GM12874 (cell line): Measurements from ENCODE around the gene UBE3B.

Source experiments
- TF ChIP-seq, protein P1 (sequence below): IDR thresholded peaks from 2 replicates; pipeline ENCODE4 v1.5.1; 2011; ENCODE audit warnings: low read depth, mild to moderate bottlenecking, control low read depth, low read length, moderate library complexity; ENCODE audit not compliant: insufficient read depth

Gene UBE3B

DNA sequence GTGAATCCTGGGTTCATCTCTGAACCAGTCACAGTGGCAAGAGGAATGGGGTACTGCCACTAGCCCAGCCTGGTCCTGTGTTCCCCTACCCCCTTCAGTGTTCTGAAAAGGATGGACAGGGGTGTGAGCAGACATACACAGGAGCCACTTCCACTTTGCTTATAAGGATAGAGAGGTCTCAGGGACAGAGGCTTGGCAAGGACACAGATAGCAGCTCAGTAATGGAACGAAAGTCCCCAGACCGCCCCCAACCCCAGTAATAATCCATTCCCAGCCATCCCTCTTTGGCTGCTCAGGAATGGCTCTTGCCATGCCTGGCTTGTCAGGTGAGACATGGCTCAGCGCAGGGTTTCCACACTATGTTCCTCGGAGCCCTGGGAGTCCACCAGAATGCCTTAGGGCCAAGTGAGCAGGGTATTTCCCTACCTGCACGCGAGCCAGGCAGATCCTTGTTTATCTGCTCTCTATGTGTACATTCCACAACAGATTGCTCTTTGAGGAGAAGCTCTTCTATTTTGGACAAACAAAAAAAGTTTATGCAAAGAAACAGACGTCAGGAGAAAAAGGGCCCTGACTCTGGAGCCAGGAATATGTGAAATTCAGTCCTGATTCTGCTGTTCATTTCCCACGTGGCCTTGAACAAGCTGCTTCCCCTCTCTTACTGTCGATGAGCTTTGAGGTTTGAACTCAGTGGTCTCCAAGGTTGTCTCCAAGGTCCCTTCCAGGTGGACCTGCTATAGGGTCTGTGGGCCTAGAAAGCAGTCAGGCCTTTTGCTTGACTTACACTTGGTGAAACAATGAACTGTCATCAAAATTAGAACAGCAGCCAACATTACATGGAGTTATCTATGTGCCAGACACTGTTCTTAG lies 10.0 kb downstream of the UBE3B start:
- TF ChIP-seq, protein P1, sequence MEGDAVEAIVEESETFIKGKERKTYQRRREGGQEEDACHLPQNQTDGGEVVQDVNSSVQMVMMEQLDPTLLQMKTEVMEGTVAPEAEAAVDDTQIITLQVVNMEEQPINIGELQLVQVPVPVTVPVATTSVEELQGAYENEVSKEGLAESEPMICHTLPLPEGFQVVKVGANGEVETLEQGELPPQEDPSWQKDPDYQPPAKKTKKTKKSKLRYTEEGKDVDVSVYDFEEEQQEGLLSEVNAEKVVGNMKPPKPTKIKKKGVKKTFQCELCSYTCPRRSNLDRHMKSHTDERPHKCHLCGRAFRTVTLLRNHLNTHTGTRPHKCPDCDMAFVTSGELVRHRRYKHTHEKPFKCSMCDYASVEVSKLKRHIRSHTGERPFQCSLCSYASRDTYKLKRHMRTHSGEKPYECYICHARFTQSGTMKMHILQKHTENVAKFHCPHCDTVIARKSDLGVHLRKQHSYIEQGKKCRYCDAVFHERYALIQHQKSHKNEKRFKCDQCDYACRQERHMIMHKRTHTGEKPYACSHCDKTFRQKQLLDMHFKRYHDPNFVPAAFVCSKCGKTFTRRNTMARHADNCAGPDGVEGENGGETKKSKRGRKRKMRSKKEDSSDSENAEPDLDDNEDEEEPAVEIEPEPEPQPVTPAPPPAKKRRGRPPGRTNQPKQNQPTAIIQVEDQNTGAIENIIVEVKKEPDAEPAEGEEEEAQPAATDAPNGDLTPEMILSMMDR, result no peak

DNA sequence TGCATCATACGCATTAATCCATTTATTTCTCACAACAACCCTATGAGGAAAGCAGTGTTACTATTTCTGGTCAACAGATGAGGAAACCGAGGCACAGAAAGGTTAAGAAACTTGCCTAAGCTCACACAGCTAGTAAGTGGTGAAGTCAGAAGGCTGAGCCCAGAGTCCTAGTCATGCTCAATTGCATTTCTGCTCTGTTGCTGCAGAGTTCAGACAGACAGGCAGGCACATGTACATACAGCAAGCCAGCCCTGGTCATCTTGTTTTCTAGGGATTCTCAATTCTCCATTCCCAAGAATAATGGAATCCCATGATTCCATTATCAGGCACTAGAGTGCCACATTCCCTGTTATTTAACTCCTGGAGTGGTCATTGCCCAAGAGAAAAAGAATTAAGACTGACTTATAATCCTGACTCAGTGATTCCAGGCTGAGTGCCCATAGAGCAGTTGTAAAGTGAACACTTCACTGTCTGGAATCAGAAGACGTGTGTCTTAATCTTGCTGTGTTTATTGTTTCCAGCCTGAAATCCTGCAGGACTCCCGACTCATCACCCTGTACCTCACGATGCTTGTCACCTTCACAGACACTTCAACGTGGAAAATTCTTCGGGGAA lies 10.7 kb downstream of the UBE3B start:
- TF ChIP-seq, protein P1, result no peak

DNA sequence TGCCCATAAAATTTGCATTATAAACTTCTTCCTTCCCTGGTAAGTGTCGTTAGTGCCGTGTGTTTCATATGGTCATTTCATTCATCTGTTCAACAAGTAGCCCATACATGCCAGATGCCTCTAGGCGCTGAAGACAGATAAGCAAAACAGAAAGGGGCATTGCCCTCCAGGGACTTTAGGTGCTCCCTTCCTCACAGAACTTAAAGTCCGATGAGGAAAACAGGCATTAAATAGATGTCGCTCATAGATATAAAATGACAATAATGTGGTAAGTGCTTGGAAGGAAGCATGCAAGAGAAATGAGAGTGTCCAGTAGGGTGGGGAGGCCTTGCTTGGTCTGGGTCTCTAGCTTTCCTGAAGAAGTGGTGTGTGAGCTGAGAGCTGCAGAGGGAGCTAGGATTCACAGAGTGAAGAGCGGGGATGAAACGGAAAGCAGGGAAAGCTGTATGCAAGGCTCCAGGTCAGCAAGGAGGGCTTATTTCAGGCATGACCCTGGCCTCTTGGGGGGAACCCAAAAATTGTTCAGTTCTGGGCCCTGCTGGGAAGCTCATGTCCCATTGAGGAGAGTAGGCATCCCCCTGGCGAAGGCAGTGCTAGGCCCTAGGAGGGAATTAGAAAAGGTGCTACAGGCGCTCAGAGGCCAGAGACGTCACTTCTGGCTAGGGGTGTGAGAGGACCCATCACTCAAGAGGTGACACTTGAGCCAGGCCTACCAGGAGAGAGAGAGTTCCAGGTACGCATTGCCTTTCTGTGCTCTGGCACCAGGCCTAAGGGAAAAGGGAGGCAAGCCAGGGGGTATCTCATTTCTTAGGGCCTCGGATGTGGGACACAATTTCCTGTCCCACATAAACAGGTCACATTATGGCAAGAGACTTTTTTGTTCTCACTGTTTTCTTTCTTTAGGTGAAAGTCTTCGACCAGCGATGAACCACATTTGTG lies 11.9 kb downstream of the UBE3B start:
- TF ChIP-seq, protein P1, result no peak

DNA sequence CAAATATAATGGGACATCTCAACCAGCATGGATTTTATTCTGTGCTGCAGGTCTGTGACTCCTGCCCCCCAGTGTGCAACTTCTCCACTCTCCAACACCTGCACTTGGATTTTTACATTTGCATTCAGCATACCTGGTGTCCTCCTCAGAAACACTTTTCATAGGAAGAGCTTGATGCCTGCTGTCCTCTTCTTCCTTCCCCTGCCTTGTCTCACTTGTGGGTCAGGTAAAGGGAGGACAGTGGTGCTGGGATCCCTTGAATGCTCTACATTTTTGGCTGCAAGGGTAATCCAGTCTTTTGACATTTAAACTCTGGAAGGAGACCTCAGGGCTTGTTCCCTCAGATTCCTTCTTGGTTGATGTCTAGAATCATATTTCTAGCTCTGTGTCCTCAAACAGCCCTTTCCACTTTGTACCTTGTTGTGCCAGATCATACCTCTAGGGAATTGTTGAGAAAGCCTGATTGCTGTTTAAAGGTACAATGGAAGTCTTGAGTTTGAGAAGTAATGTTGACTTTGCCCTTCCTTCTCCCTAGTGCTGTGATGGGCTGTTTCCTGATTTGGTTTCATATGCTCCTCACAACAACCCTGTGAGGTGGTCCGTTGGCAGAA lies 12.6 kb downstream of the UBE3B start:
- TF ChIP-seq, protein P1, result no peak

DNA sequence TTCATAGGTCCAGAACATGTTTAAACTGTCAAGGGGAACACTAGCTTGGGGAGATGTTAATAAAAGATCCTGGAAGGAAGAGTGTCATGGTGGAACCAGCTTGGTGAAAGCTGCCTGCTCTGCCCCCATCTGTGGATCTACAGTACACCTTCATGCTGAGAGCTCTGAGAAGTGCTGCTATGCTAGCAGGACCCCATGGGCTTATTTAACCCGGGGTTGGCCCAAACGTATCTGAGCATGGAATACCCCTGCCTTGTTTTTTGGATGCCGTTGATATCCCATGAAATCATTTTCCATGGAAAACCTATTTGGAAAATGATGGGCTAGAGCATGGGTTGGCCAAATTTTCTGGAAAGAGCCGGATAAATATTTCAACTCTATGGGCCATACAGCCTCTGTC lies 14.2 kb downstream of the UBE3B start:
- TF ChIP-seq, protein P1, result no peak

DNA sequence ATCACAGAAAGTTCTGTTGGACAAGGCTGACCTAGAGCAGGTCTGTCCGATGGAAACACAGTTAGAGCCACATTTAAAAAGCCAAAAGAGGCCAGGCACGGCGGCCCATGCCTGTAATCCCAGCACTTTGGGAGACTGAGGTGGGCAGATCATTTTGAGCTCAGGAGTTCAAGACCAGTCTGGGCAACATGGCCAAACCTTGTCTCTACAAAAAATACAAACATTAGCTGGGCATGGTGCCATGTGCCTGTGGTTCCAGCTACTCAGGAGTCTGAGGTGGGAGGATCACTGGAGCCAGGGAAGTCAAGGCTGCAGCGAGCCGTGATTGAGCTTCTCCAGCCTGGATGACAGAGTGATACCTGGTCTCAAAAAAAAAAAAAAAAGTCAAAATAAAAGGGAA lies 14.9 kb downstream of the UBE3B start:
- TF ChIP-seq, protein P1, result no peak
